H1 (cell line): ENCODE data around the gene ZNF786. TPM values are rescaled to one million over a fixed set of nuclear protein-coding genes. Genes with fewer than 3 reads are reported as not detected.

ENCODE experiments used
- ATF3 ChIP-seq: IDR thresholded peaks from 2 replicates; pipeline ENCODE4 v1.6.1; 2011; ENCODE audit warnings: low read depth, mild to moderate bottlenecking, low read length; ENCODE audit not compliant: insufficient read depth
- BACH1 ChIP-seq: IDR thresholded peaks from 2 replicates; pipeline ENCODE4 v1.6.1; 2012; ENCODE audit warnings: low read length, improper control_type of control experiment
- BRCA1 ChIP-seq: IDR thresholded peaks from 2 replicates; pipeline ENCODE4 v1.6.1; 2012; ENCODE audit warnings: low read depth, low read length, improper control_type of control experiment
- CHD1 ChIP-seq: IDR thresholded peaks from 2 replicates; pipeline ENCODE4 v1.6.1; 2012; ENCODE audit warnings: low read depth, low read length, improper control_type of control experiment
- CHD2 ChIP-seq: IDR thresholded peaks from 2 replicates; pipeline ENCODE4 v1.6.1; 2012; ENCODE audit warnings: low read length, improper control_type of control experiment
- CREB1 ChIP-seq: IDR thresholded peaks from 2 replicates; pipeline ENCODE4 v1.6.1; 2012; ENCODE audit warnings: inconsistent platforms
- CTCF ChIP-seq, 3 experiments: IDR thresholded peaks; 1 replicate in 2 of 3; 2 replicates in 1 of 3; pipeline versions ENCODE4 v1.5.1 to v1.6.1; 2011; ENCODE audit warnings: low read length in 3 of 3, mild to moderate bottlenecking in 3 of 3, inconsistent platforms in 2 of 3, low read depth in 1 of 3, moderate library complexity in 1 of 3; ENCODE audit not compliant: insufficient read depth in 1 of 3; ENCODE audit errors: control extremely low read depth in 1 of 3
- E2F6 ChIP-seq: IDR thresholded peaks from 2 replicates; pipeline ENCODE4 v1.6.1; 2012; ENCODE audit warnings: inconsistent platforms
- EGR1 ChIP-seq: IDR thresholded peaks from 2 replicates; pipeline ENCODE4 v1.6.1; 2011; ENCODE audit warnings: low read depth, low read length, borderline replicate concordance
- GTF2F1 ChIP-seq: IDR thresholded peaks from 2 replicates; pipeline ENCODE4 v1.6.1; 2012; ENCODE audit warnings: low read depth, low read length, improper control_type of control experiment, borderline replicate concordance
- KDM1A ChIP-seq: fragments of 200-600, 300-600 bp; sonication (generic); IDR thresholded peaks from 2 replicates; pipeline ENCODE4 v1.7.1; 2016; ENCODE audit warnings: mild to moderate bottlenecking, low read length, borderline replicate concordance
- RNF2 ChIP-seq: fragments of 200-900, 300-1000 bp; sonication (generic); IDR thresholded peaks from 2 replicates; pipeline ENCODE4 v1.7.1; 2016; ENCODE audit warnings: borderline replicate concordance, low read depth, mild to moderate bottlenecking, antibody characterized with exemption, low read length; ENCODE audit not compliant: poor library complexity, severe bottlenecking; ENCODE audit errors: missing control alignments
- SIN3A ChIP-seq, 2 experiments: IDR thresholded peaks in 1 of 2; conservative IDR thresholded peaks in 1 of 2; 2 replicates each; pipeline ENCODE4 v1.6.1; 2011 to 2012; ENCODE audit warnings: low read length in 2 of 2, improper control_type of control experiment in 1 of 2, low read depth in 1 of 2, mild to moderate bottlenecking in 1 of 2
- TAF1 ChIP-seq: IDR thresholded peaks from 2 replicates; pipeline ENCODE4 v1.6.1; 2011; ENCODE audit warnings: mild to moderate bottlenecking, low read depth, low read length
- TAF7 ChIP-seq: optimal IDR thresholded peaks from 2 replicates; pipeline ENCODE3; 2011; ENCODE audit warnings: low read depth, mild to moderate bottlenecking, inconsistent platforms, low read length, moderate library complexity, borderline replicate concordance
- TCF12 ChIP-seq: IDR thresholded peaks from 2 replicates; pipeline ENCODE4 v1.6.1; 2011; ENCODE audit warnings: low read depth, mild to moderate bottlenecking, low read length
- TEAD4 ChIP-seq: IDR thresholded peaks from 2 replicates; pipeline ENCODE4 v1.6.1; 2012; ENCODE audit warnings: low read depth, low read length, inconsistent platforms, mixed read lengths
- USF2 ChIP-seq: IDR thresholded peaks from 2 replicates; pipeline ENCODE4 v1.6.1; 2011; ENCODE audit warnings: low read length, improper control_type of control experiment
- YY1 ChIP-seq: IDR thresholded peaks from 2 replicates; pipeline ENCODE4 v1.6.1; 2011; ENCODE audit warnings: low read depth, mild to moderate bottlenecking, low read length
- polyA plus RNA-seq, 7 experiments: library from polyadenylated mRNA; depleted of rRNA in 3 of 7; stranded (reverse) in 5 of 7; unstranded in 2 of 7; fragments of >200 nt in 5 of 7; fragments of 200-250 nt in 2 of 7; gene quantifications; 1 replicate in 5 of 7; 2 replicates in 1 of 7; 4 replicates in 1 of 7; pipeline versions ENCODE4 v1.2.1 to v1.2.3, GENCODE V29; 2011 to 2013; ENCODE audit warnings: missing spikeins in 2 of 7, mixed read lengths in 2 of 7
- total RNA-seq: library from RNA; stranded (reverse); fragmentation: NEBNext Ultra II Directional; extraction: Animal tissue kit (Norgen Biotek cat#: 25700); gene quantifications from 2 replicates; pipeline ENCODE4 v1.2.1, GENCODE V29; 2021

The ZNF786 gene
- total and polyA plus RNA-seq, 2 of the 8 experiments (the other 6 are each of a cell fraction or from before 2014, with no cell fraction given), result 7.7 to 16.3 TPM

GRCh38 chr7:149071641-149072437 is 18.7 kb downstream of the ZNF786 start (continued):
- TF ChIP-seq CTCF (IDR thresholded peaks at IDR 0.05; ENCODE audit: control extremely low read depth in 1 of 3, insufficient read depth in 1 of 3, low read depth in 1 of 3, low read length in 3 of 3) (peak; percentile 86 to 91 (median 86)), GTF2F1 (no peak), RNF2 (no peak), BACH1 (no peak), TEAD4 (peak; percentile 75; the same call in 1 of the 2 replicates), TAF1 (peak; percentile 46; the same call in 1 of the 2 replicates), CHD2 (no peak), USF2 (no peak), CREB1 (peak; percentile 62; the same call in 1 of the 2 replicates), TCF12 (no peak), CHD1 (no peak), BRCA1 (no peak), YY1 (no peak), SIN3A (conservative IDR thresholded peaks at IDR 0.05 in 1 of 2, IDR thresholded peaks at IDR 0.05 in 1 of 2; ENCODE audit: low read depth in 1 of 2, low read length in 2 of 2) (peak in 1 of 2 experiments; percentile 81; a peak in 2 of 4 replicates), EGR1 (no peak), ATF3 (no peak), TAF7 (no peak), KDM1A (no peak), E2F6 (peak; percentile 59)
